Liver (tissue), 9 donors: ENCODE data around the gene PRRG4. TPM values are rescaled to one million over a fixed set of nuclear protein-coding genes. Genes with fewer than 3 reads are reported as not detected.
A peak's percentile ranks its signal among the peaks of the same experiment; 100 is the strongest.

ENCODE experiments used
- DNase-seq: peaks from one replicate; pipeline ENCODE4 v3.0.0-alpha.2; 2017; ENCODE audit warnings: low spot score
- H3K27ac ChIP-seq, 2 donors: one replicate each; pipeline ENCODE4 v1.7.0; 2013; ENCODE audit warnings: inconsistent platforms in 2 of 2, low read length in 2 of 2, control low read depth in 1 of 2, low read depth in 1 of 2, mild to moderate bottlenecking in 1 of 2
- H3K27me3 ChIP-seq, 4 donors: one replicate each; pipeline versions ENCODE4 v1.6.1 to v1.7.0; 2013; ENCODE audit warnings: low read length in 3 of 4, inconsistent platforms in 1 of 4, mild to moderate bottlenecking in 1 of 4, moderate library complexity in 1 of 4; ENCODE audit not compliant: control insufficient read depth in 4 of 4, insufficient read depth in 4 of 4
- H3K36me3 ChIP-seq, 4 donors: one replicate each; pipeline versions ENCODE4 v1.6.1 to v1.7.0; 2013; ENCODE audit warnings: low read length in 3 of 4, mild to moderate bottlenecking in 3 of 4, low read depth in 1 of 4, moderate library complexity in 1 of 4; ENCODE audit not compliant: control insufficient read depth in 4 of 4, insufficient read depth in 3 of 4
- H3K4me1 ChIP-seq, 4 donors: one replicate each; pipeline versions ENCODE4 v1.6.1 to v1.7.0; 2013; ENCODE audit warnings: low read length in 3 of 4, mild to moderate bottlenecking in 3 of 4, moderate library complexity in 1 of 4; ENCODE audit not compliant: control insufficient read depth in 4 of 4, insufficient read depth in 4 of 4
- H3K4me3 ChIP-seq, 3 donors: one replicate each; pipeline versions ENCODE4 v1.6.1 to v1.7.0; 2013; ENCODE audit warnings: low read length in 3 of 3, control low read depth in 1 of 3, low read depth in 1 of 3, mild to moderate bottlenecking in 1 of 3
- H3K9ac ChIP-seq, 2 donors: one replicate each; pipeline ENCODE4 v1.7.0; 2013; ENCODE audit warnings: low read length in 2 of 2, mild to moderate bottlenecking in 2 of 2, moderate library complexity in 2 of 2, control low read depth in 1 of 2, low read depth in 1 of 2
- H3K9me3 ChIP-seq, 4 donors: one replicate each; pipeline versions ENCODE4 v1.6.1 to v1.7.0; 2013; ENCODE audit warnings: low read length in 3 of 4; ENCODE audit not compliant: control insufficient read depth in 4 of 4
- CTCF ChIP-seq: fragments of 150-350 bp; IDR thresholded peaks from 2 replicates; pipeline ENCODE4 v1.5.1; 2017; ENCODE audit warnings: improper control_type of control experiment, low read depth, low read length; ENCODE audit not compliant: missing input control
- EGR1 ChIP-seq, 2 donors: IDR thresholded peaks; 2 replicates each; pipeline ENCODE4 v1.6.1; 2016 to 2018; ENCODE audit warnings: antibody characterized with exemption in 2 of 2, low read depth in 2 of 2
- FOXA1 ChIP-seq: IDR thresholded peaks from 2 replicates; pipeline ENCODE4 v1.6.1; 2016; ENCODE audit warnings: antibody characterized with exemption
- FOXA2 ChIP-seq: IDR thresholded peaks from 2 replicates; pipeline ENCODE4 v1.6.1; 2016; ENCODE audit warnings: antibody characterized with exemption
- GABPA ChIP-seq, 2 donors: IDR thresholded peaks in 1 of 2; conservative IDR thresholded peaks in 1 of 2; 2 replicates each; pipeline ENCODE4 v1.6.1; 2016; ENCODE audit warnings: antibody characterized with exemption in 2 of 2, mild to moderate bottlenecking in 1 of 2, moderate library complexity in 1 of 2
- HNF4G ChIP-seq: IDR thresholded peaks from 2 replicates; pipeline ENCODE4 v1.6.1; 2016; ENCODE audit warnings: antibody characterized with exemption
- NR2F2 ChIP-seq: IDR thresholded peaks from 2 replicates; pipeline ENCODE4 v1.6.1; 2016; ENCODE audit warnings: antibody characterized with exemption
- RAD21 ChIP-seq, 2 donors: IDR thresholded peaks; 2 replicates each; pipeline ENCODE4 v1.6.1; 2016; ENCODE audit warnings: antibody characterized with exemption in 2 of 2, mild to moderate bottlenecking in 2 of 2
- REST ChIP-seq: IDR thresholded peaks from 2 replicates; pipeline ENCODE4 v1.6.1; 2016; ENCODE audit warnings: antibody characterized with exemption, mild to moderate bottlenecking
- RXRA ChIP-seq, 2 donors: IDR thresholded peaks; 2 replicates each; pipeline ENCODE4 v1.6.1; 2017 to 2018; ENCODE audit warnings: antibody characterized with exemption in 2 of 2, mild to moderate bottlenecking in 1 of 2
- TAF1 ChIP-seq: conservative IDR thresholded peaks from 2 replicates; pipeline ENCODE4 v1.6.1; 2016; ENCODE audit warnings: antibody characterized with exemption, mild to moderate bottlenecking
- ZBTB33 ChIP-seq: IDR thresholded peaks from 2 replicates; pipeline ENCODE4 v1.6.1; 2016; ENCODE audit warnings: antibody characterized with exemption
- WGBS: extraction: QIAGEN DNeasy Blood & Tissue Kit; methylation state at CpG from one replicate; pipeline ENCODE4 v1.1.7; 2013; 5-methylcytosine and 5-hydroxymethylcytosine counted together
- polyA plus RNA-seq, 2 donors: library from polyadenylated mRNA; stranded (reverse) in 1 of 2; unstranded in 1 of 2; fragments of 200-250 nt in 1 of 2; fragments of >200 nt in 1 of 2; fragmentation: Nextera tagmentation in 1 of 2; extraction: Ambion mirVana in 1 of 2; gene quantifications; one replicate each; pipeline versions ENCODE4 v1.2.1 to v1.2.3, GENCODE V29; 2013 to 2015
- total RNA-seq, 2 donors: library from RNA; depleted of rRNA; stranded (reverse); fragments of >200 nt; gene quantifications; one replicate each; pipeline ENCODE4 v1.2.3, GENCODE V29; 2014
- TF ChIP-seq, protein P1 (sequence below): IDR thresholded peaks from 2 replicates; pipeline ENCODE4 v1.6.1; 2016; ENCODE audit warnings: antibody characterized with exemption
- donor health status: healthy.
- donor health status: healthy.
- donor health status: healthy.
- donor health status: healthy.
- donor health status: healthy.

PRRG4 gene
- total and polyA plus RNA-seq, 4 donors, result 3.4 to 12.0 (median 5.9) TPM

DNA sequence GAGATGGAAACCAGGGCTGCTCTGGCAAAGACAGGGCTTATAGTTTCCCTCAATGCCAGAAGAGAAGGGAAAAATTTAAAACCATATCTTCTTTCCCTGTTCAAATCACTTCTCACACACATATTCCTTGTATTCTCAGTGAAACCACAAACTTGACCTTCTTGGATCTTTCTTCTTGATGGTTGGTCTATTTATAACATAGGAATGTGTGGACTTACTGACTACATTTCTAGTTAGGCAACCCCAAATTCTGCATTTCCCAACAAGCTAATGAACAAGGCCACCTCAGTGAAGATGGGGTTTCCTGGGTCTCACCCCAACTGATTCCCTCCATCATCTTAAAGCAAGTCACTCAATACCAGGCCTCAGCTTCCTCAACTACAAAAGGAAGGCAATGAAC, 59.1 kb downstream of the PRRG4 start (continued):
- TF ChIP-seq FOXA1 (no peak), TAF1 (no peak), EGR1 (IDR thresholded peaks at IDR 0.05; ENCODE audit: low read depth in 2 of 2) (no peak), FOXA2 (no peak)

GRCh38 chr11:32890843-32891656, 61.3 kb downstream of the PRRG4 start:
- Histone ChIP-seq H3K4me1 (peaks cover 0 to 21% (median 10%) of the 10 kb centered on the region in 4 donors), H3K27ac (no peak overlapping the region), H3K4me3 (no peak overlapping the region), H3K27me3 (no peaks in the 10 kb centered on the region), H3K36me3 (no peaks in the 10 kb centered on the region), H3K9me3 (no peaks in the 10 kb centered on the region), H3K9ac (no peak overlapping the region)
- DNase-seq, result no peak
- WGBS, result 71% methylated on average over 11 of the region's 11 CpGs
- TF ChIP-seq CTCF, result no peak

- Histone ChIP-seq H3K27ac (peak overlapping the region; percentile 85 to 87), H3K9ac (peak overlapping the region; percentile 79 to 87), H3K4me3 (peak overlapping the region; percentile 91 to 98 (median 92)), H3K27me3 (no peaks in the 10 kb centered on the region), H3K4me1 (peaks cover 0 to 15% (median 10%) of the 10 kb centered on the region in 4 donors), H3K36me3 (no peaks in the 10 kb centered on the region), H3K9me3 (no peaks in the 10 kb centered on the region)
- DNase-seq, result no peak
- 10% methylated on average over 10 of the region's 10 CpGs for WGBS
- no peak for TF ChIP-seq CTCF
- no peak for TF ChIP-seq FOXA2
- no peak for TF ChIP-seq RAD21 (IDR thresholded peaks at IDR 0.05)
- no peak for TF ChIP-seq REST
- TF ChIP-seq ZBTB33, result no peak
- no peak for TF ChIP-seq EGR1 (IDR thresholded peaks at IDR 0.05; ENCODE audit: low read depth in 2 of 2)
- no peak for TF ChIP-seq TAF1
- TF ChIP-seq, protein P1, sequence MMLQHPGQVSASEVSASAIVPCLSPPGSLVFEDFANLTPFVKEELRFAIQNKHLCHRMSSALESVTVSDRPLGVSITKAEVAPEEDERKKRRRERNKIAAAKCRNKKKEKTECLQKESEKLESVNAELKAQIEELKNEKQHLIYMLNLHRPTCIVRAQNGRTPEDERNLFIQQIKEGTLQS, result no peak
- TF ChIP-seq GABPA (IDR thresholded peaks at IDR 0.05 in 1 of 2, conservative IDR thresholded peaks at IDR 0.05 in 1 of 2), result no peak
- TF ChIP-seq HNF4G, result no peak
- TF ChIP-seq RXRA (IDR thresholded peaks at IDR 0.05), result no peak
- no peak for TF ChIP-seq NR2F2
Measured at GRCh38 chr11:32891657-32892354, 62.1 kb downstream of the PRRG4 start.
